ENCODE data around the gene FUT2.

DNA sequence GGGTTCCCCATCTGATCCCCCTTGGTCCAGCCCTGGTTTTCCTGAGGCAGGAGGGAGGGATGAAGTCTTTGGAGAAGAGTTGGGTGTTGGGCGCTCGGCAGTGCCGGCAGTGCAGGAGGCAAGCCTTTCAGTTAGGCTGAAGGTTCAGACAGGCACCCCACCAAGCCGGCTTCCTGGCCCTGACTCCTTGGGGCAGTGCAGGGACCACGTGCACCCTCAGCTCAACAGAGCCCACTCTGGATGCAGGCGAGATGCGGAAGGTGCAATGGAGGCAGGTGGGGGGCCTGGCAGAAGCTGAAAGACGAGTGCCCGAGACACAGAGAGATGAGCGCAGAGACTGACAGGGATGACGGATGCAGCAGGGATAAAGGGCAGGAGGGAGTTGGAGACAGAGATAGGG, 12.7 kb downstream of the FUT2 start:
- TF ChIP-seq POLR2A (IDR thresholded peaks at IDR 0.05; ENCODE audit: low read depth, low read length) = no peak
- TF ChIP-seq TAF1 (IDR thresholded peaks at IDR 0.05; ENCODE audit: borderline replicate concordance, low read depth, low read length) = no peak
